ENCODE measurements around the gene RSPO4. TPM values are rescaled to one million over a fixed set of nuclear protein-coding genes. Genes with fewer than 3 reads are reported as not detected.
"Not testable (repeated sequence)": the region's sequence is repeated elsewhere in the genome, so short reads cannot be mapped to it uniquely, and the experiment has no call there.

Gene RSPO4
- total RNA-seq = under 1 TPM in 1 of 2 experiments, not detected in 1; 0.10 TPM

- Mint-ChIP-seq H3K36me3 (ENCODE audit: low read depth) (no peaks in the 10 kb centered on the region), H3K4me1 (peaks cover 5% of the 10 kb centered on the region), H3K9me3 (no peaks in the 10 kb centered on the region), H3K27me3 (peaks cover 44% of the 10 kb centered on the region), H3K4me3 (peak within 1 kb of the TSS; percentile 14), H3K27ac (no peak within 1 kb of the TSS)
- ChIA-PET POLR2A (no interaction called here), CTCF (interaction anchor here (0.6 to 1.4 kb wide), 2 partner anchors 13 to 94 kb away, joined by 3 to 4 read pairs; no protein-coding TSS in a partner anchor)
- no peak for DNase-seq
Measured at GRCh38 chr20:1001911-1002681, at the start of gene RSPO4. TSS of gene RSPO4 (minus strand) at chr20:1002311. CDS start at chr20:1002164, 147 bp downstream.

- no peaks in the 10 kb centered on the region for H3K4me1 Mint-ChIP-seq
- no peak overlapping the region for H3K4me3 Mint-ChIP-seq
- ChIA-PET POLR2A (no interaction called here), CTCF (interaction anchor here (0.9 kb wide), 1 partner anchor 29 kb away, joined by 3 read pairs; no protein-coding TSS in a partner anchor)
- no peak overlapping the region for H3K27ac Mint-ChIP-seq
- no peak for DNase-seq
- H3K36me3 Mint-ChIP-seq (ENCODE audit: low read depth) = no peaks in the 10 kb centered on the region
- H3K9me3 Mint-ChIP-seq = no peaks in the 10 kb centered on the region
- H3K27me3 Mint-ChIP-seq = no peaks in the 10 kb centered on the region
Measured at GRCh38 chr20:1050440-1050839, 48.3 kb upstream of the RSPO4 start.

GRCh38 chr20:1045860-1046418, 43.8 kb upstream of the RSPO4 start:
- ChIA-PET POLR2A (no interaction called here), CTCF (no interaction called here)
- no peaks in the 10 kb centered on the region for H3K9me3 Mint-ChIP-seq
- H3K4me3 Mint-ChIP-seq = no peak overlapping the region
- H3K4me1 Mint-ChIP-seq = no peaks in the 10 kb centered on the region
- no peaks in the 10 kb centered on the region for H3K36me3 Mint-ChIP-seq (ENCODE audit: low read depth)
- H3K27me3 Mint-ChIP-seq = no peaks in the 10 kb centered on the region
- H3K27ac Mint-ChIP-seq = no peak overlapping the region
- no peak for DNase-seq

- Mint-ChIP-seq H3K4me1 (no peaks in the 10 kb centered on the region), H3K9me3 (no peaks in the 10 kb centered on the region), H3K4me3 (no peak overlapping the region), H3K36me3 (ENCODE audit: low read depth) (no peaks in the 10 kb centered on the region), H3K27me3 (no peaks in the 10 kb centered on the region), H3K27ac (no peak overlapping the region)
- CTCF ChIA-PET = no interaction called here
- POLR2A ChIA-PET = no interaction called here
- DNase-seq = no peak
Measured at GRCh38 chr20:1041845-1042390, 39.8 kb upstream of the RSPO4 start.

GRCh38 chr20:1038205-1038604, 36.1 kb upstream of the RSPO4 start:
- no peak overlapping the region for H3K4me3 Mint-ChIP-seq
- POLR2A ChIA-PET = no interaction called here
- CTCF ChIA-PET = no interaction called here
- no peaks in the 10 kb centered on the region for H3K36me3 Mint-ChIP-seq (ENCODE audit: low read depth)
- no peaks in the 10 kb centered on the region for H3K4me1 Mint-ChIP-seq
- no peak overlapping the region for H3K27ac Mint-ChIP-seq
- no peak for DNase-seq
- H3K27me3 Mint-ChIP-seq = peaks cover 9% of the 10 kb centered on the region
- no peaks in the 10 kb centered on the region for H3K9me3 Mint-ChIP-seq

- Mint-ChIP-seq H3K27ac (no peak overlapping the region), H3K9me3 (no peaks in the 10 kb centered on the region), H3K36me3 (ENCODE audit: low read depth) (no peaks in the 10 kb centered on the region), H3K4me3 (no peak overlapping the region), H3K27me3 (peaks cover 9% of the 10 kb centered on the region), H3K4me1 (no peaks in the 10 kb centered on the region)
- DNase-seq = no peak
- ChIA-PET CTCF (interaction anchor here (0.6 to 1.0 kb wide), 2 partner anchors 9 to 113 kb away, joined by 3 to 4 read pairs; no protein-coding TSS in a partner anchor), POLR2A (no interaction called here)
Measured at GRCh38 chr20:1037039-1037438, 34.9 kb upstream of the RSPO4 start.

- ChIA-PET POLR2A (no interaction called here), CTCF (no interaction called here)
- Mint-ChIP-seq H3K27ac (no peak overlapping the region), H3K36me3 (ENCODE audit: low read depth) (no peaks in the 10 kb centered on the region), H3K4me3 (no peak overlapping the region), H3K9me3 (no peaks in the 10 kb centered on the region), H3K4me1 (no peaks in the 10 kb centered on the region), H3K27me3 (peaks cover 9% of the 10 kb centered on the region)
- no peak for DNase-seq
Measured at GRCh38 chr20:1035466-1035865, 33.4 kb upstream of the RSPO4 start.

- no peak for DNase-seq
- Mint-ChIP-seq H3K4me3 (no peak overlapping the region), H3K9me3 (no peaks in the 10 kb centered on the region), H3K36me3 (ENCODE audit: low read depth) (no peaks in the 10 kb centered on the region), H3K27ac (no peak overlapping the region), H3K4me1 (no peaks in the 10 kb centered on the region), H3K27me3 (peaks cover 9% of the 10 kb centered on the region)
- ChIA-PET CTCF (interaction anchor here (0.5 to 0.6 kb wide), 3 partner anchors 35 to 1215 kb away, joined by 3 read pairs; no protein-coding TSS in a partner anchor), POLR2A (no interaction called here)
Measured at GRCh38 chr20:1034415-1034789, 32.3 kb upstream of the RSPO4 start.

- H3K9me3 Mint-ChIP-seq = no peaks in the 10 kb centered on the region
- no peaks in the 10 kb centered on the region for H3K4me1 Mint-ChIP-seq
- H3K27me3 Mint-ChIP-seq = peaks cover 9% of the 10 kb centered on the region
- DNase-seq = no peak
- no peaks in the 10 kb centered on the region for H3K36me3 Mint-ChIP-seq (ENCODE audit: low read depth)
- ChIA-PET CTCF (interaction anchor here (0.5 to 1.6 kb wide), 4 partner anchors 16 to 1216 kb away, joined by 3 to 4 read pairs (median 3); no protein-coding TSS in a partner anchor), POLR2A (no interaction called here)
- H3K4me3 Mint-ChIP-seq = no peak overlapping the region
- no peak overlapping the region for H3K27ac Mint-ChIP-seq
Measured at GRCh38 chr20:1033751-1034414, 31.8 kb upstream of the RSPO4 start.

- ChIA-PET POLR2A (no interaction called here), CTCF (interaction anchor here (1.0 kb wide), 1 partner anchor 9 kb away, joined by 3 read pairs; no protein-coding TSS in a partner anchor)
- H3K4me3 Mint-ChIP-seq = no peak overlapping the region
- H3K27me3 Mint-ChIP-seq = peaks cover 5% of the 10 kb centered on the region
- no peaks in the 10 kb centered on the region for H3K9me3 Mint-ChIP-seq
- H3K4me1 Mint-ChIP-seq = no peaks in the 10 kb centered on the region
- H3K27ac Mint-ChIP-seq = no peak overlapping the region
- DNase-seq = no peak
- H3K36me3 Mint-ChIP-seq (ENCODE audit: low read depth) = no peaks in the 10 kb centered on the region
Measured at GRCh38 chr20:1029980-1030379, 27.9 kb upstream of the RSPO4 start.

- peaks cover 10% of the 10 kb centered on the region for H3K27me3 Mint-ChIP-seq
- DNase-seq; H3K4me1 Mint-ChIP-seq; H3K36me3 Mint-ChIP-seq (ENCODE audit: low read depth); CTCF ChIA-PET; H3K9me3 Mint-ChIP-seq; POLR2A ChIA-PET; H3K27ac Mint-ChIP-seq; H3K4me3 Mint-ChIP-seq: not testable (repeated sequence)
Measured at GRCh38 chr20:1026214-1026613, 24.1 kb upstream of the RSPO4 start.

GRCh38 chr20:1022871-1023270, 20.8 kb upstream of the RSPO4 start:
- CTCF ChIA-PET = no interaction called here
- Mint-ChIP-seq H3K27me3 (peaks cover 14% of the 10 kb centered on the region), H3K27ac (no peak overlapping the region), H3K4me3 (no peak overlapping the region), H3K36me3 (ENCODE audit: low read depth) (no peaks in the 10 kb centered on the region), H3K9me3 (no peaks in the 10 kb centered on the region), H3K4me1 (no peaks in the 10 kb centered on the region)
- POLR2A ChIA-PET = no interaction called here
- DNase-seq = no peak

GRCh38 chr20:1020614-1021013, 18.5 kb upstream of the RSPO4 start:
- Mint-ChIP-seq H3K27ac (no peak overlapping the region), H3K4me1 (no peaks in the 10 kb centered on the region), H3K36me3 (ENCODE audit: low read depth) (no peaks in the 10 kb centered on the region), H3K9me3 (no peaks in the 10 kb centered on the region), H3K4me3 (no peak overlapping the region), H3K27me3 (peaks cover 14% of the 10 kb centered on the region)
- no peak for DNase-seq
- ChIA-PET CTCF (interaction anchor here (1.3 kb wide), 1 partner anchor 9 kb away, joined by 3 read pairs; no protein-coding TSS in a partner anchor), POLR2A (no interaction called here)
